NCI-H82 (cell line): ENCODE measurements around the gene ADNP2.

Source experiments
- DNase-seq: peaks from one replicate; lab custom pipeline; 2025; lab: John Stamatoyannopoulos, UW

ADNP2 gene

GRCh38 chr18:80171054-80171872 is 62.2 kb downstream of the ADNP2 start:
- DNase-seq = no peak

GRCh38 chr18:80172056-80172455 is 63.0 kb downstream of the ADNP2 start:
- no peak for DNase-seq

GRCh38 chr18:80173060-80173459 is 64.0 kb downstream of the ADNP2 start:
- no peak for DNase-seq

- no peak for DNase-seq
Observed at GRCh38 chr18:80175451-80176204, 66.6 kb downstream of the ADNP2 start.

GRCh38 chr18:80176334-80177073 is 67.4 kb downstream of the ADNP2 start:
- DNase-seq = no peak

- DNase-seq = no peak
Observed at GRCh38 chr18:80177128-80177527, 68.1 kb downstream of the ADNP2 start.

- no peak for DNase-seq
Observed at GRCh38 chr18:80178935-80179818, 70.1 kb downstream of the ADNP2 start.

GRCh38 chr18:80179857-80180558 is 70.9 kb downstream of the ADNP2 start:
- no peak for DNase-seq

GRCh38 chr18:80180778-80181564 is 71.9 kb downstream of the ADNP2 start:
- no peak for DNase-seq

GRCh38 chr18:80181642-80182461 is 72.8 kb downstream of the ADNP2 start:
- DNase-seq = no peak

- DNase-seq = no peak
Observed at GRCh38 chr18:80182855-80183254, 73.8 kb downstream of the ADNP2 start.

- no peak for DNase-seq
Observed at GRCh38 chr18:80183273-80184050, 74.4 kb downstream of the ADNP2 start.

- no peak for DNase-seq
Observed at GRCh38 chr18:80184243-80184772, 75.2 kb downstream of the ADNP2 start.

- DNase-seq = no peak
Observed at GRCh38 chr18:80185545-80185944, 76.5 kb downstream of the ADNP2 start.

- DNase-seq = no peak
Observed at GRCh38 chr18:80187956-80188642, 79.0 kb downstream of the ADNP2 start.

- no peak for DNase-seq
Observed at GRCh38 chr18:80188643-80189530, 79.8 kb downstream of the ADNP2 start.

GRCh38 chr18:80189531-80189865 is 80.4 kb downstream of the ADNP2 start:
- no peak for DNase-seq
